Keratinocyte (primary cell): ENCODE results near the gene SPACA7. TPM values are rescaled to one million over a fixed set of nuclear protein-coding genes. Genes with fewer than 3 reads are reported as not detected.

Source experiments
- DNase-seq: peaks from one replicate; pipeline ENCODE4 v3.0.0-alpha.2; 2011; ENCODE audit warnings: low read depth, missing footprints, low spot score
- FAIRE-seq: peaks from 2 replicates; lab custom pipeline; 2011; peaks lifted over from hg19 to GRCh38; lab: Jason Lieb, UNC
- H2AFZ ChIP-seq: 2 replicates; pipeline ENCODE4 v1.6.0; 2012; ENCODE audit warnings: low read length, control low read depth, inconsistent platforms; ENCODE audit not compliant: control insufficient read depth
- H3K27ac ChIP-seq: 2 replicates; pipeline ENCODE4 v1.5.1; 2011; ENCODE audit warnings: low read length; ENCODE audit not compliant: control insufficient read depth, insufficient read depth
- H3K27me3 ChIP-seq: 3 replicates; pipeline ENCODE4 v1.6.0; 2011; ENCODE audit warnings: low read length; ENCODE audit not compliant: control insufficient read depth, insufficient read depth; ENCODE audit errors: extremely low read depth
- H3K36me3 ChIP-seq, 2 experiments: 2 replicates in 1 of 2; 3 replicates in 1 of 2; pipeline ENCODE4 v1.5.1; 2011; ENCODE audit warnings: low read length in 2 of 2, mild to moderate bottlenecking in 1 of 2; ENCODE audit not compliant: control insufficient read depth in 2 of 2, insufficient read depth in 2 of 2; ENCODE audit errors: extremely low read depth in 1 of 2
- H3K4me1 ChIP-seq: 3 replicates; pipeline ENCODE4 v1.5.1; 2011; ENCODE audit warnings: low read length; ENCODE audit not compliant: control insufficient read depth, insufficient read depth; ENCODE audit errors: extremely low read depth
- H3K4me2 ChIP-seq: 3 replicates; pipeline ENCODE4 v1.6.0; 2011; ENCODE audit warnings: low read depth, low read length; ENCODE audit not compliant: control insufficient read depth, insufficient read depth; ENCODE audit errors: extremely low read depth
- H3K4me3 ChIP-seq, 3 experiments: fragments of 200-600 bp in 1 of 3; sonication (generic) in 1 of 3; 2 replicates in 2 of 3; 3 replicates in 1 of 3; pipeline ENCODE4 v1.5.1; 2011 to 2016; ENCODE audit warnings: low read length in 3 of 3, mild to moderate bottlenecking in 3 of 3, control low read depth in 2 of 3, inconsistent platforms in 1 of 3, low read depth in 1 of 3, mixed read lengths in 1 of 3, mixed run types in 1 of 3, moderate library complexity in 1 of 3; ENCODE audit not compliant: control insufficient read depth in 2 of 3, insufficient read depth in 2 of 3; ENCODE audit errors: extremely low read depth in 1 of 3
- H3K79me2 ChIP-seq: 2 replicates; pipeline ENCODE4 v1.6.0; 2012; ENCODE audit warnings: low read length; ENCODE audit not compliant: control insufficient read depth, insufficient read depth
- H3K9ac ChIP-seq: 3 replicates; pipeline ENCODE4 v1.6.0; 2011; ENCODE audit warnings: low read length; ENCODE audit not compliant: control insufficient read depth, insufficient read depth; ENCODE audit errors: extremely low read depth
- H3K9me1 ChIP-seq: 3 replicates; pipeline ENCODE4 v1.6.0; 2011; ENCODE audit warnings: low read length; ENCODE audit not compliant: control insufficient read depth, insufficient read depth; ENCODE audit errors: extremely low read depth
- H3K9me3 ChIP-seq: 2 replicates; pipeline ENCODE4 v1.5.1; 2012; ENCODE audit warnings: low read depth, low read length; ENCODE audit not compliant: control insufficient read depth
- H4K20me1 ChIP-seq: 3 replicates; pipeline ENCODE4 v1.6.0; 2011; ENCODE audit warnings: low read length; ENCODE audit not compliant: control insufficient read depth, insufficient read depth; ENCODE audit errors: extremely low read depth
- CTCF ChIP-seq, 3 experiments: IDR thresholded peaks in 1 of 3; conservative IDR thresholded peaks in 1 of 3; optimal IDR thresholded peaks in 1 of 3; 2 replicates in 2 of 3; 3 replicates in 1 of 3; pipeline versions ENCODE3 to v1.5.1; 2011; ENCODE audit warnings: low read length in 3 of 3, mild to moderate bottlenecking in 3 of 3, moderate library complexity in 2 of 3, control low read depth in 1 of 3, inconsistent platforms in 1 of 3; ENCODE audit not compliant: insufficient read depth in 2 of 3; ENCODE audit errors: extremely low read depth in 1 of 3
- EZH2 ChIP-seq: IDR thresholded peaks from one replicate; pipeline ENCODE4 v1.6.1; 2012; ENCODE audit warnings: inconsistent platforms, mild to moderate bottlenecking, low read length, moderate library complexity
- dilution Hi-C: fragments of 300-500 bp; cut with MboI; formaldehyde crosslinking; loops from one replicate; pipeline ENCODE4 v1.7.0; 2020; ENCODE audit warnings: low sequenced_read_pairs; ENCODE audit not compliant: extremely low pct_ligation_motif_present
- polyA plus RNA-seq, 5 experiments: library from polyadenylated mRNA; depleted of rRNA in 3 of 5; stranded (reverse) in 3 of 5; stranded (forward) in 1 of 5; unstranded in 1 of 5; fragments of >200 nt; gene quantifications; 1 replicate in 1 of 5; 2 replicates in 3 of 5; 3 replicates in 1 of 5; pipeline versions ENCODE4 v1.2.1 to v1.2.3, GENCODE V29; 2011 to 2012; ENCODE audit warnings: missing spikeins in 2 of 5, low read depth in 1 of 5, low replicate concordance in 1 of 5

SPACA7 gene
- polyA plus RNA-seq, 1 donor (not counting 4 experiments of a cell fraction or from before 2014, with no cell fraction given): not detected

GRCh38 chr13:112330066-112330465 lies 46.1 kb upstream of the SPACA7 start:
- no peak overlapping the region for H3K4me3 ChIP-seq
- H3K4me1 ChIP-seq: no peaks in the 10 kb centered on the region
- peaks cover 23% of the 10 kb centered on the region for H3K27me3 ChIP-seq
- H3K79me2 ChIP-seq: no peaks in the 10 kb centered on the region
- H3K27ac ChIP-seq: no peak overlapping the region
- TF ChIP-seq EZH2 (no peak), CTCF (optimal IDR thresholded peaks at IDR 0.05 in 1 of 3, IDR thresholded peaks at IDR 0.05 in 1 of 3, conservative IDR thresholded peaks at IDR 0.05 in 1 of 3; ENCODE audit: extremely low read depth in 1 of 3, insufficient read depth in 2 of 3, low read length in 3 of 3) (no peak)
- FAIRE-seq (no peak), DNase-seq (no peak)
- no peak overlapping the region for H2AFZ ChIP-seq
- H3K4me2 ChIP-seq: no peak overlapping the region
- peaks cover 8% of the 10 kb centered on the region for H3K9me3 ChIP-seq
- dilution Hi-C loops: no loop called here
- no peaks in the 10 kb centered on the region for H4K20me1 ChIP-seq
- H3K9me1 ChIP-seq: no peaks in the 10 kb centered on the region
- H3K36me3 ChIP-seq: no peaks in the 10 kb centered on the region
- H3K9ac ChIP-seq: no peak overlapping the region

GRCh38 chr13:112330479-112331381 lies 45.4 kb upstream of the SPACA7 start:
- TF ChIP-seq EZH2 (no peak), CTCF (optimal IDR thresholded peaks at IDR 0.05 in 1 of 3, IDR thresholded peaks at IDR 0.05 in 1 of 3, conservative IDR thresholded peaks at IDR 0.05 in 1 of 3; ENCODE audit: extremely low read depth in 1 of 3, insufficient read depth in 2 of 3, low read length in 3 of 3) (no peak)
- no peak overlapping the region for H3K27ac ChIP-seq
- FAIRE-seq (no peak), DNase-seq (no peak)
- H3K4me3 ChIP-seq: no peak overlapping the region
- no peak overlapping the region for H2AFZ ChIP-seq
- H3K4me2 ChIP-seq: no peak overlapping the region
- no peaks in the 10 kb centered on the region for H3K79me2 ChIP-seq
- peaks cover 23% of the 10 kb centered on the region for H3K27me3 ChIP-seq
- no peaks in the 10 kb centered on the region for H4K20me1 ChIP-seq
- peaks cover 8% of the 10 kb centered on the region for H3K9me3 ChIP-seq
- H3K9me1 ChIP-seq: no peaks in the 10 kb centered on the region
- dilution Hi-C loops: no loop called here
- no peaks in the 10 kb centered on the region for H3K36me3 ChIP-seq
- H3K9ac ChIP-seq: no peak overlapping the region
- H3K4me1 ChIP-seq: no peaks in the 10 kb centered on the region
